ENCODE measurements around the gene PAX6. TPM values are rescaled to one million over a fixed set of nuclear protein-coding genes. Genes with fewer than 3 reads are reported as not detected.

The PAX6 gene
- total RNA-seq, 2 experiments from 2014 or later, result not detected

DNA sequence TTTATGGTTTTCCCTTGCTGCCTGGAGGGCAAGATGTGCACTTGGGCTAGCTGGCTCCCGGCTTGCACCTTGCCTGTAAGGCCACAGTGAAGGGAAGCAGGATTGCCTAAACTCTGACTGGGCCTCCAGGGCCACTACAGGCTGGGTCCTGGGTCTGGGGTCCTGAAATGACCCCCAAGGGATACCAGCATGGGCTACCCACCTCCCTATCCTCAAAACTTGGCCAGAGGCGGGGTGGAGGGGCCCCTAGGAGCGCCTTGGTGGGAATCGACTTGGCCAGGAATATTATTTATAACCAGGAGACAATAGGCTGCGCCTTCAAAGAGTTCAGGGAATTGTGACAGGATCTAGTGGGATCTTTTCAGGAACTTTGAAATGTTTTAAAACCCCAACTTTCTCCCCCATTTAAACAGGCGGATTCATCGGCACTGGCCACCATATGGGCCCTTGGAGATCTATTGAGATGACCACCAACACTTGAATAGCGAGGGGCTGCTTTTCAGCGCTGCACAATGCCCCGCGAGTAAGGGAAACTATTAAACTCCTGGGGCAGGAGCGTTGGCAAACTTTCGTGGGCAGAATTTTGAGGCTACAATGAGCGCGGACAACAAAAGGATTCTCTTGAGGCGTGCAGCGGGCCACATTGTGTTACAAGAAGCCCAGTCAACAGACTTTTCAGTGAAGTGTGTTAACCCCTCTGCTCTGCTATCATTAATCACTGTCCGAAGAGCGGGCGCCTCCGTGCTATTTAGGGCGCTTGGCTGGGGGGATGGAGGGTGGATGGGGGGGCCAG lies 15.2 kb downstream of the PAX6 start:
- CTCF ChIA-PET, result no interaction called here
- ATAC-seq (no peak), DNase-seq (peak; percentile 9)
- Mint-ChIP-seq H3K4me1 (peaks cover 9% of the 10 kb centered on the region), H3K27me3 (peaks cover 70% of the 10 kb centered on the region), H3K36me3 (peaks cover 5% of the 10 kb centered on the region), H3K4me3 (no peak overlapping the region), H3K9me3 (ENCODE audit: low read depth) (no peaks in the 10 kb centered on the region), H3K27ac (no peak overlapping the region)

DNA sequence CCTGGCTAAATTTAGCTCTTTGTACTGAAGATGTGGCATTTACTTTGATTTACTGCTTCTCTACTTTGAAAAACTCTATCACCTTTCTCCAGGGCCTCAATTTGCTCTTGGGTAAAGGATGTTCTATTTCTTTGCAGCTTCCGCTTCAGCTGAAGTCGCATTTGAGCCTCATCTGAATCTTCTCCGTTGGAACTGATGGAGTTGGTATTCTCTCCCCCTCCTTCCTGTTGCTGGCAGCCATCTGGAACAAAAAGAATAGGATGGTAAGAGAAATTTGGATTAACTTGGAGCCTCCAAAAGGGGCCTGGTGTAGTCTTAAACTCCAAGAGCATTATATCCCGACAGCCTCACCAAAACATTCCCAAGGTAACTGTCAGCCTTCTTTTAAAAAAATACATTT lies 16.6 kb downstream of the PAX6 start:
- Mint-ChIP-seq H3K9me3 (ENCODE audit: low read depth) (no peaks in the 10 kb centered on the region), H3K4me1 (peaks cover 2% of the 10 kb centered on the region), H3K27ac (no peak overlapping the region), H3K36me3 (peaks cover 1% of the 10 kb centered on the region), H3K4me3 (no peak overlapping the region), H3K27me3 (peaks cover 56% of the 10 kb centered on the region)
- no peak for ATAC-seq
- CTCF ChIA-PET, result no interaction called here
- DNase-seq, result no peak

- no peak overlapping the region for H3K27ac Mint-ChIP-seq
- peaks cover 45% of the 10 kb centered on the region for H3K27me3 Mint-ChIP-seq
- H3K4me1 Mint-ChIP-seq, result no peaks in the 10 kb centered on the region
- no peaks in the 10 kb centered on the region for H3K9me3 Mint-ChIP-seq (ENCODE audit: low read depth)
- no peak overlapping the region for H3K4me3 Mint-ChIP-seq
- H3K36me3 Mint-ChIP-seq, result peaks cover 1% of the 10 kb centered on the region
- no peak for ATAC-seq
- CTCF ChIA-PET, result no interaction called here
- DNase-seq, result no peak
These were observed 17.9 kb downstream of the PAX6 start for GRCh38 chr11:31793264-31793663.

DNA sequence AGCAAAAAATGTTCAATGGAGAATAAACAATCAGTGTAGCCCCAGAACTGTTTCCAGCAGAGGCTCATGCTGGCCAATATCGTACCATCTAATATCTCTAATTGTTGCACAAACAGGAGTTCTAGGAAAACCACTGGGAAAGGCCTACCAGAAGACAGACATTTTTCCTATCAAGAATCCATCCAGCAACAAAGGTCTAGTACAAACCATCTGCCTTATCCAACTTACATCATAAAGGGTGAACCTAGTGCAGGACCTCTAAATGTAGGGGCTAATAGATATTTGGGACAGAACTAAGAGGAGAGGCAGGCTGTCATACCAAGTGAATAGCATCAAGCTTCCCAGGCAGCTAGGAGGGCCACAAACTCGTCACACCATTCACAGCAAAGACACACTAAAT lies 18.7 kb downstream of the PAX6 start:
- DNase-seq (no peak), ATAC-seq (no peak)
- no peak overlapping the region for H3K27ac Mint-ChIP-seq
- H3K36me3 Mint-ChIP-seq, result peaks cover 1% of the 10 kb centered on the region
- H3K4me1 Mint-ChIP-seq, result no peaks in the 10 kb centered on the region
- H3K4me3 Mint-ChIP-seq, result no peak overlapping the region
- H3K9me3 Mint-ChIP-seq (ENCODE audit: low read depth), result no peaks in the 10 kb centered on the region
- CTCF ChIA-PET, result no interaction called here
- peaks cover 39% of the 10 kb centered on the region for H3K27me3 Mint-ChIP-seq

DNA sequence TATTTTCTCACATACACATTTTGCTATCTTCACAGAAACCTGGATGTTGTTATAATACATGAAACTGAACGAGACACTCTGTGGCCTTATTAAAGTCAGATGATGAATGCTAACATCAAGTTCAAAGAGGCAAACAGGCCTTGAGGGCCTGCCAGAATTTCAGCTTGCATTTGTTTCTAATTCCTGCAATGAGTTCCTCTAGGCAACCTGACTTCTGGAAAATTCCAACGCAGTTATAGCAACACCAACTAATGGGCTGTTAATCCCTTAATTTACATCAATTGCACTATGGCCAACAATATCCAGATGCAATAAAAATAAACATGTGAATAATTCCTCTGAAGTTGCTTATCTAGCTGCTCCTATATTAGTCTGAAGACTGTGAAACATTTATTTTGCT lies 19.1 kb downstream of the PAX6 start:
- Mint-ChIP-seq H3K4me3 (no peak overlapping the region), H3K36me3 (no peaks in the 10 kb centered on the region), H3K4me1 (no peaks in the 10 kb centered on the region), H3K27ac (no peak overlapping the region), H3K9me3 (ENCODE audit: low read depth) (no peaks in the 10 kb centered on the region), H3K27me3 (peaks cover 36% of the 10 kb centered on the region)
- DNase-seq (no peak), ATAC-seq (no peak)
- CTCF ChIA-PET, result no interaction called here

DNA sequence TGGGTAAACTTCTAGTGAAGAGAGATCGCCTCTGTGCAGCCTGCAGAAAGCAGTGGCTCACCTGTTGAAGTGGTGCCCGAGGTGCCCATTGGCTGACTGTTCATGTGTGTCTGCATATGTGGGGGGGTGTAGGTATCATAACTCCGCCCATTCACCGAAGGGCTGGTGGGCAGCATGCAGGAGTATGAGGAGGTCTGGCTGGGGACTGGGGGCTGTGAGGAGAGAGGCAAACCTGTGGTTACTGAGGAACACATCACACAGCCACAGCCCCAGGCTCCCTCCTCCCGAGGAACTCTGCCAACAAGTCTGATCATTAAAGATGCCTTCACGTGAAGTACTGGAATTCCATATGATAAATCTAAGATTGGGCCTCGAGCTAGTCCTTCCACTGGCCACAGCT lies 20.5 kb downstream of the PAX6 start:
- ATAC-seq (no peak), DNase-seq (no peak)
- no peaks in the 10 kb centered on the region for H3K36me3 Mint-ChIP-seq
- H3K4me3 Mint-ChIP-seq, result no peak overlapping the region
- CTCF ChIA-PET, result no interaction called here
- H3K27me3 Mint-ChIP-seq, result peaks cover 22% of the 10 kb centered on the region
- H3K9me3 Mint-ChIP-seq (ENCODE audit: low read depth), result no peaks in the 10 kb centered on the region
- no peak overlapping the region for H3K27ac Mint-ChIP-seq
- H3K4me1 Mint-ChIP-seq, result no peaks in the 10 kb centered on the region

DNA sequence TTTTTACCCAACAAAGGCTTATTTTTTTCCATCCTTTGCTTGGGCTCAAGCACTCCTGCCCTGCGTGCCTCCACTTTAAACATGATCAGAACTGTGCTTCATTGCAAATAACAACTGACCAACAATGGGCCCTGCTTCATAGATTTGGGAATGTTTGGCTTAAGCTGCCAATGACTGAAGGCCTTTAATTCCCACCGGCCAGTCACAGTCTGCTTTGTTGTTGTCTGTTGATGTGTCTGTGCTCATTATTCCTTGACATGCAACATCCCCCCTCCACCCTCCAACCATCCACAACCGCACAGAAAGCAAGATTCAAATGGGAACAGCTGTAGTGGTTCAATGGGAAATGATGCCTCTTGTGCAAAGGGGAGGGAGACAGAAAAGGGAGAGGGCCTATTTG lies 23.0 kb downstream of the PAX6 start:
- H3K9me3 Mint-ChIP-seq (ENCODE audit: low read depth), result no peaks in the 10 kb centered on the region
- no peak overlapping the region for H3K4me3 Mint-ChIP-seq
- ATAC-seq, result no peak
- peaks cover 3% of the 10 kb centered on the region for H3K27me3 Mint-ChIP-seq
- no peak for DNase-seq
- H3K4me1 Mint-ChIP-seq, result no peaks in the 10 kb centered on the region
- CTCF ChIA-PET, result no interaction called here
- H3K27ac Mint-ChIP-seq, result no peak overlapping the region
- H3K36me3 Mint-ChIP-seq, result no peaks in the 10 kb centered on the region

GRCh38 chr11:31786996-31787685 lies 24.0 kb downstream of the PAX6 start:
- Mint-ChIP-seq H3K4me1 (no peaks in the 10 kb centered on the region), H3K36me3 (no peaks in the 10 kb centered on the region), H3K27ac (no peak overlapping the region), H3K9me3 (ENCODE audit: low read depth) (no peaks in the 10 kb centered on the region), H3K4me3 (no peak overlapping the region), H3K27me3 (no peaks in the 10 kb centered on the region)
- ATAC-seq (no peak), DNase-seq (no peak)
- CTCF ChIA-PET, result no interaction called here

- no peak for ATAC-seq
- DNase-seq, result no peak
- Mint-ChIP-seq H3K4me3 (no peak overlapping the region), H3K27me3 (no peaks in the 10 kb centered on the region), H3K27ac (no peak overlapping the region), H3K36me3 (no peaks in the 10 kb centered on the region), H3K4me1 (no peaks in the 10 kb centered on the region), H3K9me3 (ENCODE audit: low read depth) (no peaks in the 10 kb centered on the region)
- CTCF ChIA-PET, result no interaction called here
These were observed 26.5 kb downstream of the PAX6 start for GRCh38 chr11:31784611-31785010.

DNA sequence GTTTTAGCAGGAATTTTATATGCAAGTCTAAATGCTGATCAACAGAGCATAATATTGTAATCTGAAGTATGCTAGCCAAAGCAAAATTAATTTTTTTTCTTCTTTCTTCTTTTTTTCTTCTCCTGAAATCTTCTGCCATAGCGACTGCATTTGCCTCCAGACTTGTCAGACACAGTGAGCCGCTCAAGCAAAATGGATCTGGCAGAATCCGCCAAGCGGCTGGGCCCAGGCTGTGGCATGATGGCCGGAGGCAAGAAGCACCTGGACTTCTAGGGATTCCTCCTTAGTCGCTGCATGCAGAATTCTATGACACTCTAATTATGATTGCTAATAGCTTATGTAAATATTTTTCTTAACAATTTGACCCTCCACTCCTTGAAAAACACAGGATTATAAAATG lies 27.9 kb downstream of the PAX6 start:
- no peak overlapping the region for H3K27ac Mint-ChIP-seq
- no peaks in the 10 kb centered on the region for H3K27me3 Mint-ChIP-seq
- CTCF ChIA-PET, result no interaction called here
- DNase-seq, result no peak
- ATAC-seq, result no peak
- no peak overlapping the region for H3K4me3 Mint-ChIP-seq
- no peaks in the 10 kb centered on the region for H3K9me3 Mint-ChIP-seq (ENCODE audit: low read depth)
- H3K4me1 Mint-ChIP-seq, result no peaks in the 10 kb centered on the region
- no peaks in the 10 kb centered on the region for H3K36me3 Mint-ChIP-seq

- Mint-ChIP-seq H3K4me1 (no peaks in the 10 kb centered on the region), H3K4me3 (no peak overlapping the region), H3K27me3 (no peaks in the 10 kb centered on the region), H3K9me3 (ENCODE audit: low read depth) (no peaks in the 10 kb centered on the region), H3K27ac (no peak overlapping the region), H3K36me3 (no peaks in the 10 kb centered on the region)
- CTCF ChIA-PET, result interaction anchor here (0.7 kb wide), 1 partner anchor 407 kb away, joined by 3 read pairs; no protein-coding TSS in a partner anchor
- no peak for DNase-seq
- ATAC-seq, result no peak
These were observed 28.9 kb downstream of the PAX6 start for GRCh38 chr11:31782257-31782656.

DNA sequence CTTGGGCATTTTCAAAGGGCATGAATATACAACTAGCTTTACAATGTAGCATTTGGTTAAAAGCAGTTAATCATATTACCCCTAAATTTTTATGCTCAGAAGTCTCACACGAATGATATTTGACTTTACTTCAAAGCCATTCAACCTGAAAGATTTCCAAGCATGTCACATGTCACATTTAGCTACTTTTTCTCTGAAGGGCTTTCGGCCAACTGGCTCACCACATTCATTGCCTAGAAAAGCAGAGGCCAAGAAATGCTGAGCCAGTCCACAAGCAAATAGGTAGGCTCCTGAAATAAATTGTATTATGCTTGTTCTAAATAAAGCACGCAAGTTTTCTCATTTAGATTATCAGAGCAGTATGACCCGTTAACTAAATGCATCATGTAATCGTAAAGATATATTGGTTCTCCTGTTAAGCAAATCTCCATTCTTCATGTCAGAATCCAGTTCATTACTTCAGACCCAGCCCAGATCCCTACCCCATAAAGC lies 30.6 kb downstream of the PAX6 start:
- DNase-seq (no peak), ATAC-seq (no peak)
- Mint-ChIP-seq H3K4me1 (no peaks in the 10 kb centered on the region), H3K36me3 (no peaks in the 10 kb centered on the region), H3K9me3 (ENCODE audit: low read depth) (no peaks in the 10 kb centered on the region), H3K4me3 (no peak overlapping the region), H3K27me3 (no peaks in the 10 kb centered on the region), H3K27ac (no peak overlapping the region)
- CTCF ChIA-PET, result no interaction called here

DNA sequence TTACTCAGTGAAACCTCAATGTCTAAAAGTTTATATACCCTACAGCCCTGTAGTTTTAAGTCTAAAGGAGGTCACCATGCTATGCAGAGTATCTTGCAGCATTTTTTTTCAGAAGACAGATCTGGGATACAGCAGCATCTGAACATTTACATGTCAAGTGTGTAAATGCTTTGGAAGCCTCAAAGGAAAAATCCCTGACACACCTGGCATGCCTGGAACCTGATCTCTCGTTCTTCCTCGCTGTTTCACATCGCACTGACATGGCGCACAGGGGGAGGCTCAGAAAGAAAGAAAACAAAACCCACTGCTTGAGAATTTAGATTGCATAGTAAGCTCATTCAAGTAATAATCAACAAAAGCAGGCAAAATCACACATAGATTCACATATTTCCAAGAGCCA lies 31.0 kb downstream of the PAX6 start:
- Mint-ChIP-seq H3K27me3 (no peaks in the 10 kb centered on the region), H3K9me3 (ENCODE audit: low read depth) (no peaks in the 10 kb centered on the region)
- CTCF ChIA-PET, result no interaction called here

DNA sequence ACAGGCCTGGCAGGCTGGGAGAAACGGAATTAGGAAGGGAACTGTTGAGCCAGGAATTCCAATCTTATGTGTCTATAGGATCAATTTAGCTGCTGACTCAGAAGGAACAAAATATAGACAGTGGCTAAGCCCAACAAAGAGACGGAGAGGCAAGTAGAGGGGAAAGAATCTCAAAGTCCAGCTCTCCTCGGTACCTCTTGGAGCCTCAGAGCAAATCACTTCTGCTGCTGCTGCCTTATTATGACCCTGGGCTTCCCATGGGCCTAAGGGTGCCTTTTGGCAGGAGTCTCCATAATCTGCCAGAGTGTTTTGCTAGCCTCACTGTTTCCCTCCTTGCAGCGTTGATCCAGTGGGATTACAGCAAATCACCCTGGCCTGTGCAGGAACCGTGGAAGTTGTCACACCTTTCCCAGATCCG lies 31.7 kb downstream of the PAX6 start:
- H3K9me3 Mint-ChIP-seq (ENCODE audit: low read depth), result no peaks in the 10 kb centered on the region
- no peaks in the 10 kb centered on the region for H3K36me3 Mint-ChIP-seq
- no peak for DNase-seq
- no peak overlapping the region for H3K4me3 Mint-ChIP-seq
- CTCF ChIA-PET, result no interaction called here
- ATAC-seq, result no peak
- no peaks in the 10 kb centered on the region for H3K27me3 Mint-ChIP-seq
- no peaks in the 10 kb centered on the region for H3K4me1 Mint-ChIP-seq
- no peak overlapping the region for H3K27ac Mint-ChIP-seq

More for the DNA sequence above, 31.0 kb downstream of the PAX6 start:
- Mint-ChIP-seq H3K36me3 (no peaks in the 10 kb centered on the region), H3K27ac (no peak overlapping the region), H3K4me1 (no peaks in the 10 kb centered on the region), H3K4me3 (no peak overlapping the region)
- DNase-seq, result no peak
- ATAC-seq, result no peak

Data from activated CD8-positive, alpha-beta memory T cell treated with anti-CD3 and anti-CD28 coated beads, Interleukin-2, amount 10 ng/mL, durations not matched to agents 7 days and 5 days (primary cell).